ENCODE data around the gene NEK1. TPM values are rescaled to one million over a fixed set of nuclear protein-coding genes. Genes with fewer than 3 reads are reported as not detected.

The NEK1 gene
- total and polyA plus RNA-seq, 11 donors, result 4.8 to 17.8 (median 12.0) TPM

DNA sequence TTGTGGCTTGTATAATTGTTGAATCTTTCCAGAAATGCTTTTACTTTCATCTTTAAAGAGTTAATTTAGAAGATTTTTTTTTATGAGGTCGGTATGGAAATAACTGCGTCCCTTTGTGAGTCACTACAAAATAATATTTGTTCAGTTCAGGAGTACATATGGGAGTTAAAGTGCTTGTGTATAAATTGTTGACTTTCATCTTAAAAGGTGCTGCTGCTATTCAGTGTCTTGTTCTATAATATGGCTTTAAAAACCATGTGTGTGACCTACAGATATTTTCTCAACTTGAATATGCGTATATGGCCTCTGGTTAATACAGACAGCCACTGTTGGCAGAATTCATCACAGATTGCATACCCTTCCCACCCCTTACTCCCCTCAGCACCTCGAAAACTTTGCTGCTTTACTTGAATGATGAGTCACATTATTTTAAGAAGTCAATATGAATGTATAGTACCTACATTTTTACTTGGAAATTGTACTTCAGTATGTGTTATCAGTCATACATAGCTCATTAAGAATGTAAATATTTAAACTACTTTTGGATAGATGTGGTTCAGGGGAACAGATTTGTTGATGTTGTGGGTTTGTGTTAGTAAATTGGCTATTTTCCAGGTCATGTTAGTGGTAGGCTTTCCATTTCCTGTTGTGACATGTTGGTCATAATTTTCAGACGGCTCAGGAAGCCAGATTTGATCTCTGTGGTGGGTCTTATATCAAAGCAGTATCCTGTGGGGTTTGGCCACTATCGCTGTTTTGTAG lies 9.5 kb upstream of the NEK1 start:
- ATAC-seq (no peak), DNase-seq (no peak)
- WGBS, 4 donors, result 4 to 8% (median 6%) methylated on average over 6 of the region's 6 CpGs
- no peaks in the 10 kb centered on the region for H3K36me3 ChIP-seq
- intact Hi-C loops (cut with DNase I), result loop anchor here in 8 of 10 donors (2.0 to 10.0 kb wide), 7 partner anchors 37 to 403 kb away; partner anchors contain the start of gene MFAP3L (in 1 of the 8)
- H3K4me1 ChIP-seq, result peaks cover 0 to 48% (median 30%) of the 10 kb centered on the region in 12 donors
- no peaks in the 10 kb centered on the region for H3K27me3 ChIP-seq
- no peaks in the 10 kb centered on the region for H3K9me3 ChIP-seq
- peak overlapping the region; percentile 55 to 84 (median 71) for H3K4me3 ChIP-seq
- peak overlapping the region in 11 of 12 donors; percentile 59 to 97 (median 93) for H3K27ac ChIP-seq
- TF ChIP-seq, protein P1, sequence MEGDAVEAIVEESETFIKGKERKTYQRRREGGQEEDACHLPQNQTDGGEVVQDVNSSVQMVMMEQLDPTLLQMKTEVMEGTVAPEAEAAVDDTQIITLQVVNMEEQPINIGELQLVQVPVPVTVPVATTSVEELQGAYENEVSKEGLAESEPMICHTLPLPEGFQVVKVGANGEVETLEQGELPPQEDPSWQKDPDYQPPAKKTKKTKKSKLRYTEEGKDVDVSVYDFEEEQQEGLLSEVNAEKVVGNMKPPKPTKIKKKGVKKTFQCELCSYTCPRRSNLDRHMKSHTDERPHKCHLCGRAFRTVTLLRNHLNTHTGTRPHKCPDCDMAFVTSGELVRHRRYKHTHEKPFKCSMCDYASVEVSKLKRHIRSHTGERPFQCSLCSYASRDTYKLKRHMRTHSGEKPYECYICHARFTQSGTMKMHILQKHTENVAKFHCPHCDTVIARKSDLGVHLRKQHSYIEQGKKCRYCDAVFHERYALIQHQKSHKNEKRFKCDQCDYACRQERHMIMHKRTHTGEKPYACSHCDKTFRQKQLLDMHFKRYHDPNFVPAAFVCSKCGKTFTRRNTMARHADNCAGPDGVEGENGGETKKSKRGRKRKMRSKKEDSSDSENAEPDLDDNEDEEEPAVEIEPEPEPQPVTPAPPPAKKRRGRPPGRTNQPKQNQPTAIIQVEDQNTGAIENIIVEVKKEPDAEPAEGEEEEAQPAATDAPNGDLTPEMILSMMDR (IDR thresholded peaks at IDR 0.05), result no peak
- no peak for TF ChIP-seq POLR2A (IDR thresholded peaks at IDR 0.05)

- Histone ChIP-seq H3K4me1 (peaks cover 0 to 38% (median 24%) of the 10 kb centered on the region in 12 donors), H3K36me3 (no peaks in the 10 kb centered on the region), H3K27ac (peak overlapping the region; percentile 81 to 97 (median 92)), H3K9me3 (no peaks in the 10 kb centered on the region), H3K4me3 (peak overlapping the region; percentile 55 to 84 (median 71)), H3K27me3 (no peaks in the 10 kb centered on the region)
- no peak for TF ChIP-seq POLR2A (IDR thresholded peaks at IDR 0.05)
- TF ChIP-seq, protein P1 (IDR thresholded peaks at IDR 0.05), result no peak
- intact Hi-C loops (cut with DNase I), result loop anchor here in 8 of 10 donors (1.0 to 10.0 kb wide), 9 partner anchors 9 to 404 kb away; partner anchors contain the start of genes MFAP3L (in 1 of the 8) and NEK1 (in 1 of the 8)
- DNase-seq (peak in 1 of 5 donors; percentile 22), ATAC-seq (peak in 2 of 4 donors; percentile 2 to 5)
- 0% methylated on average over 14 of the region's 14 CpGs for WGBS, 4 donors
These were observed 8.5 kb upstream of the NEK1 start for GRCh38 chr4:169620880-169621248.

GRCh38 chr4:169619958-169620879 lies 7.8 kb upstream of the NEK1 start, which contains the start of gene CLCN3:
TSS of gene CLCN3 (plus strand) at chr4:169620578. CDS start at chr4:169635929, 15,351 bp downstream.
- ATAC-seq (peak; percentile 99), DNase-seq (peak; percentile 98 to 99 (median 99))
- H3K27ac ChIP-seq, result peak within 1 kb of the TSS; percentile 87 to 97 (median 94)
- TF ChIP-seq, protein P1 (IDR thresholded peaks at IDR 0.05), result peak in 6 of 12 donors; percentile 16 to 54 (median 38)
- peak; percentile 8 to 92 for TF ChIP-seq POLR2A (IDR thresholded peaks at IDR 0.05)
- 0 to 1% (median 0%) methylated on average over 44 to 67 of the region's 67 CpGs for WGBS, 4 donors
- H3K4me1 ChIP-seq, result peaks cover 0 to 34% (median 22%) of the 10 kb centered on the region in 12 donors
- H3K27me3 ChIP-seq, result no peaks in the 10 kb centered on the region
- H3K36me3 ChIP-seq, result no peaks in the 10 kb centered on the region
- H3K4me3 ChIP-seq, result peak within 1 kb of the TSS; percentile 55 to 84 (median 71)
- intact Hi-C loops (cut with DNase I), result loop anchor here (1.0 to 10.0 kb wide), 17 partner anchors 8 to 427 kb away; partner anchors contain the start of genes HPF1 (in 1 of the 10), MFAP3L (in 1 of the 10) and NEK1 (in 1 of the 10)
- H3K9me3 ChIP-seq, result no peaks in the 10 kb centered on the region
